ENCODE results near the gene PRKAR1B. TPM values are rescaled to one million over a fixed set of nuclear protein-coding genes. Genes with fewer than 3 reads are reported as not detected.

The PRKAR1B gene
- total RNA-seq, 4 donors from 2014 or later: 7.3 to 15.6 (median 12.3) TPM

DNA sequence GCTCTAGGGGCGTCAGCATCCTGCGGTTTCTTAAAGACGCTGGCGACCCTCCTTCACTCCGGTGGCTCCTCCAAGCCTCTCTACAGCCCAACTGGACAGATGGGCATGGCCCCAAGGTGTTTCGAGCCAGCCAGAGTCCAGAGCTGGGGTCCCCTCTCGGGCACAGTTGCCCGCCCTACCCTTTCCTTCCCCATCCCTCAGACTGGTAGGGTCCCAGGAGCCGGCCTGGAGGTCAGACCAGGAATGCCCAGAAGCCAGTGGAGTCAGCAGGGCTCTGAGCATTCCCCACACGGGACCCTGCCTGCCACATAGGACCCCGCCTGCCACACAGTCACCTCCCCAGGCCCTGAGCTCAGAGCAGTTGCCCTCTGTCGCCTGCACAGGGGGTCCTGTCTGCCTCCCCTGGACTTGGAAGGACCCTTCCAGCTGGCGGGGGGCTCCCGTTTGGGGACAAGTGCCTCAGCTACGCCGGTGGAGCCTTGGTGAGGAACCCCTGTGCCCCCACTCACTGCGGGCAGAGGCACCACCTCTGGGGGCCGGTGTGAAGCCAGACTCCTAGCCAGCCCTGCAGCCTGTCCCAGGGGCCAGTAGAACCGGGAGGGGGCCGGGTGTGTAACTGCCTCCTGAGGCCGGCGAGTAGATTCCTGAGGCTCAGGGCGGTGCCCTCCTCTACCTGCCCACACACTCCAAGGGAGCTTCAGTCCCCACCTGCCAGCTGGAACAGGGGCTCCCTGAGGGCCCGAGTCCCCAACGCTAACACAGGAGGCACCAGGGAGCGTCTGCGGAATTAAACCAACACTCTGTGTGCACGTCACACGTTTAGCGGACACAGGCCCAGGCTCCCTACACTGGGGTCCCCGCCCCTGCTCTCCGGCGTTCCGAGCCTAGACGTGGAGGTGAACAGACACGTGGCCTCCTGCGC lies 188.1 kb downstream of the PRKAR1B start:
- 74 to 77% methylated on average over 19 to 22 of the region's 37 CpGs for WGBS, 2 donors
- no peak for DNase-seq
- intact Hi-C loops (cut with DNase I): no loop called here
- TF ChIP-seq, protein P1, sequence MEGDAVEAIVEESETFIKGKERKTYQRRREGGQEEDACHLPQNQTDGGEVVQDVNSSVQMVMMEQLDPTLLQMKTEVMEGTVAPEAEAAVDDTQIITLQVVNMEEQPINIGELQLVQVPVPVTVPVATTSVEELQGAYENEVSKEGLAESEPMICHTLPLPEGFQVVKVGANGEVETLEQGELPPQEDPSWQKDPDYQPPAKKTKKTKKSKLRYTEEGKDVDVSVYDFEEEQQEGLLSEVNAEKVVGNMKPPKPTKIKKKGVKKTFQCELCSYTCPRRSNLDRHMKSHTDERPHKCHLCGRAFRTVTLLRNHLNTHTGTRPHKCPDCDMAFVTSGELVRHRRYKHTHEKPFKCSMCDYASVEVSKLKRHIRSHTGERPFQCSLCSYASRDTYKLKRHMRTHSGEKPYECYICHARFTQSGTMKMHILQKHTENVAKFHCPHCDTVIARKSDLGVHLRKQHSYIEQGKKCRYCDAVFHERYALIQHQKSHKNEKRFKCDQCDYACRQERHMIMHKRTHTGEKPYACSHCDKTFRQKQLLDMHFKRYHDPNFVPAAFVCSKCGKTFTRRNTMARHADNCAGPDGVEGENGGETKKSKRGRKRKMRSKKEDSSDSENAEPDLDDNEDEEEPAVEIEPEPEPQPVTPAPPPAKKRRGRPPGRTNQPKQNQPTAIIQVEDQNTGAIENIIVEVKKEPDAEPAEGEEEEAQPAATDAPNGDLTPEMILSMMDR (IDR thresholded peaks at IDR 0.05): no peak
- no peak for TF ChIP-seq POLR2A (IDR thresholded peaks at IDR 0.05)
- H3K27me3 ChIP-seq: no peaks in the 10 kb centered on the region
- H3K36me3 ChIP-seq: no peaks in the 10 kb centered on the region
- H3K4me3 ChIP-seq (replicated peaks in 1 of 3): no peak overlapping the region
- H3K4me1 ChIP-seq: peaks cover 0 to 11% of the 10 kb centered on the region in 2 donors
- H3K27ac ChIP-seq: no peak overlapping the region
- H3K9me3 ChIP-seq: no peaks in the 10 kb centered on the region

DNA sequence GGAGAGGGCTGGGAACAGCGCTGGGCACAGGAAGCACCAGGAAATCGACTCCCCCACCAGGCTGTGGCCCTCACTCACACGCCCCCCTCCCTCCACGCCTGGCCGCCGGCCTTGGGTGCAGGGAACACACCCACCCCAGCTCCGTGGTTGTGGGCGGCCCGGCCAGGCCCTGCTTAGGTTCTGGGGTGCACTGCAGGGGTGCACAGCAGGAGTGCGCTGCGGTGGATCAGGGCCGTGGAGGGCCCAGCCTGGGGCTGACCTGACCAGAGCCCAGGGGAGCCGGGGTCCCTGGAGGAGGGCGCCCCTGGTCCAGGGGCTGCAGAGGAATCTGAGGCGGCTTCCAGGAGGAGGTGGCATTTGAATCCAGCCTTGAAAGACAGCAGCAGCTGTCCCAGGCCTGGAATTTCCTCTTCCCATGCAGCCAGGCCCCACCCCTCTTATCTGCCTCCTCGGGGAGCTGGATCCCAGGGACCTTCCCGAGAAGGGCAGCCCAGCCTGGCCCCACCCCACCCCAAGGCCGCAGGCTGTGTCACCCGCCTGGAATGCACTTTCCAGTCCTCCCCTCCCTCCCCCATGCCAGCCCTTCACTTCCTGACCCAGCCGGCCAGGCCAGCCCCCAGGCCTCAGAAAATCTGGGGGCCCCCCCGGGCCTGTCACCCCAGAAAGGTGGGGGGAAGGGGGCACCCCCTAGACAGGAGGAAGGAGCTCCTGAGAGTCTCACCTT lies 189.0 kb downstream of the PRKAR1B start:
- H3K4me3 ChIP-seq (replicated peaks in 1 of 3): no peak overlapping the region
- intact Hi-C loops (cut with DNase I): no loop called here
- no peaks in the 10 kb centered on the region for H3K36me3 ChIP-seq
- no peak overlapping the region for H3K27ac ChIP-seq
- H3K9me3 ChIP-seq: no peaks in the 10 kb centered on the region
- TF ChIP-seq POLR2A (IDR thresholded peaks at IDR 0.05): no peak
- TF ChIP-seq, protein P1 (IDR thresholded peaks at IDR 0.05): no peak
- H3K27me3 ChIP-seq: no peaks in the 10 kb centered on the region
- WGBS, 2 donors: 34% methylated on average over 10 of the region's 21 CpGs; no CpG with 5 or more reads in 1 of the 2 donors
- no peak for DNase-seq
- peaks cover 0 to 11% of the 10 kb centered on the region in 2 donors for H3K4me1 ChIP-seq

DNA sequence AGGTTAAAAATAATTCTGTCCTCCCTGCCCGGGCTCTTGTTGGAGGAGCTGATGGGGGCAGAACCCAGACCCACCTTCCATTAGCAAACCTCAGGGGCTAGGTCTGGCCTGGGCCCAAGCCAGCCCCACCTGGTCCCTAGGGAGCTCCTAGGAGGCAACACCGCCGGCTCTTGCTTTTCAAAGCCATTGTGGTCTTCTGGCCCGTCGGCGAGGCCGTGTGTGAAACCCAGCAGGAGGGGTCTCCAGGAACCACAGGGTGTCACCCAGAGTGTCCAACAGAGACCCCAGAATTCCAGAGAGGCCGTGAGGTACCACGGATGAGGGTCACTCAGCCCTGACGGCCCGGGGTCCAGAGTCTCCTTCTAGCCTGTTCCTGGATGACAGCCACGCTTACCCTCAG lies 190.8 kb downstream of the PRKAR1B start:
- no peaks in the 10 kb centered on the region for H3K27me3 ChIP-seq
- TF ChIP-seq, protein P1 (IDR thresholded peaks at IDR 0.05): no peak
- no peak for TF ChIP-seq POLR2A (IDR thresholded peaks at IDR 0.05)
- H3K36me3 ChIP-seq: no peaks in the 10 kb centered on the region
- no peak overlapping the region for H3K4me3 ChIP-seq (replicated peaks in 1 of 3)
- H3K4me1 ChIP-seq: peaks cover 0 to 8% of the 10 kb centered on the region in 2 donors
- DNase-seq: no peak
- no peaks in the 10 kb centered on the region for H3K9me3 ChIP-seq
- WGBS, 2 donors: 76 to 90% methylated on average over 8 to 11 of the region's 12 CpGs
- intact Hi-C loops (cut with DNase I): no loop called here
- no peak overlapping the region for H3K27ac ChIP-seq

DNA sequence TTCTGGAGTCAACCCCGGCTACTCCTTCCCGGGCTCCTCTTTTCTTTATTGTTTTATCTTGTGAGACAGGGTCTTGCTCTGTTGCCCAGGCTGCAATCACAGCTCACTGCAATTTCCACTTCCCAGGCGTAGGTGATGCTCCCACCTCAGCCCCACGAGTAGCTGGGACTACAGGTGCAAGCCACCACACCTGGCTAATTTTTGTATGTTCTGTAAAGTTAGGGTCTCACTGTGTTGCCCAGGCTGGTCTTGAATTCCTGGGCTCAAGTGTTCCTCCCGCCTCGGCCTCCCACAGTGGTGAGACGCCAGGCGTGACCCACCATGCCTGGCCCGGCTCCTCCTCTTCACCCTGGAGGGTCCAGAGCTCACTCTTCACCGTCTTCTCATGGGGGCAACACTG lies 192.1 kb downstream of the PRKAR1B start:
- DNase-seq: no peak
- 85 to 93% methylated on average over 7 to 10 of the region's 10 CpGs for WGBS, 2 donors
- no peaks in the 10 kb centered on the region for H3K36me3 ChIP-seq
- intact Hi-C loops (cut with DNase I): no loop called here
- no peak overlapping the region for H3K4me3 ChIP-seq (replicated peaks in 1 of 3)
- TF ChIP-seq, protein P1 (IDR thresholded peaks at IDR 0.05): no peak
- no peak for TF ChIP-seq POLR2A (IDR thresholded peaks at IDR 0.05)
- H3K27ac ChIP-seq: no peak overlapping the region
- no peaks in the 10 kb centered on the region for H3K27me3 ChIP-seq
- no peaks in the 10 kb centered on the region for H3K9me3 ChIP-seq
- peaks cover 0 to 8% of the 10 kb centered on the region in 2 donors for H3K4me1 ChIP-seq

Measured in thyroid gland (tissue), 4 donors.